T1000 (cell line): Measurements from ENCODE around the gene MAPKAP1.

ENCODE experiments used
- DNase-seq: peaks from one replicate; lab custom pipeline; 2025; ENCODE audit warnings: mixed read lengths; lab: John Stamatoyannopoulos, UW

The MAPKAP1 gene

DNA sequence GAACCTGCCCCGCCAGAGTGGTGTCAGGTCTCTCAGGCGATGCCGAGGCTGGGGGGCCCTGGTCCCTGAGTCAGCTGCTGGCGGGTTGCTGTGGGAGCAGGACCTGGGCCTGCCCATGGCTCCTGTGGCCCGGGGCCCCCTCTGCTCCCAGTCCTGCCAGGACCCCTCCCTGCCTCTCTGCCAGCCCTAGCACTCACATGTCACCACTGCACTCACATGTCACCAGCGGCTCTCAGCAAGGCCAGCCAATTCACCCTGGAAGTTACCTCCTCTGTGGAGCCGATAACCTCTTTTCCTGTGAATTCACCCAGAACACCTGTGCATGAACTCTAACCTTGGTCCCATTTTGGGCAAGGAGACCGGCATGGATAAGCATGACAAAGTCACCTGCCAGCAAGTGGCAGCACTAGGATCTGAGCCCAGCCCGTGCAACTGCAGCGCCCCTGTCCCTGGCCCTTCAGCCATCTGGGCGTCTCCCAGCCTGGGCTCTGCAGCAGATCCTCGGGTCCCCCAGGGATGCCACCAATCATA is 275.2 kb downstream of the MAPKAP1 start:
- DNase-seq = no peak

DNA sequence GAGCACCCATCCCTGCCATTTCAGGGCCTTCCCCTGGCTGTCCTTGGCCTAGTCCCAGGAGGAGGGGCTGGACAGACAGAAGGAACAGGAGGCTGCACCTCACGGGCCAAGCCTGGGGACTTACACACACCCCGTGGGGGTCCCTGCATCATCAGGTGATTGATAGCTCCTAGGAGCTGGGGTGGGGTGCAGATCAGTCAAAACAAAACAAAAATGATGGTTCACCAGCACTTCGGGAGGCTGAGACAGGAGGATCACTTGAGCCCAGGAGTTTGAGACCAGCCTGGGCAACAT is 276.0 kb downstream of the MAPKAP1 start:
- no peak for DNase-seq

DNA sequence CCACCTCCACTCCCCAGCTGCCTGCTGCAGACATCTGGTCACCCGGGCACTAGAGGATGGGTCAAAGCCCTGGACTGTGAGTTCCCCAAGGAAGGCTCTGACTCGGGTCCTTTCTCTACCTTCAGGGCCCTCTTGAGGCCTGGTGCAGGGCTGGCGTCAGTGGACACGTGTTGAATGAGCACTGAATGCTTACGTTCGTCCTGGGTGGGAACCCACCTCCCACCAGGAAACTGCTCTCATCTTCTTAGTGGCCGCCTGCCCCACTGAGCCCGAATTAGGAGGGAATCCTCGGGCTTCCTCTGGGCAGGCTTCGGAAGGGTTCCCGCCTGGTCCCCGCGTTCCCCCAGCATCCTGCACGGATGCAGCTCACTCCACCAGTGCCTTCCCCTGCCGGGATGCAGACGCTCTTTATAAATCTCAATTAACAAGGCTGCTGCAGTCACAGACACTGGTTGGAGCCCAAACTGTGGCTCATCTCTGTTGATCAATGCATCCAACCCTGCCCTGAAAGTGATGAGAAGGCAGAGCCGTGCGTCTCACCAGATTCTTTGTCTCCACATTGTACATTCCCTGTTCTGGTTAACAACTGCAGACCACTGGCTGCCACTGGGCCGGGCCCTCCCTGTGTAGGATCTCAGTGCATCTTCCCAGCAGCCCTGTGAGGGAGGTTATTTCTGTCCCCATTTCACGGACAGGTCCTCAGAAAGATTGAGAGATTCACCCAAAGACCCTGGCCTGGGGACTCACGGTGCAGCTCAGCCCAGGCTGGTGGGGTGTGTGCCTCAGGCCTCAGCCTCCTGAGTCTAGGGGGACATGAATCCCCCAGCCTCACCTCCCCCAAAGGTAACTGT is 276.6 kb downstream of the MAPKAP1 start:
- DNase-seq = no peak

DNA sequence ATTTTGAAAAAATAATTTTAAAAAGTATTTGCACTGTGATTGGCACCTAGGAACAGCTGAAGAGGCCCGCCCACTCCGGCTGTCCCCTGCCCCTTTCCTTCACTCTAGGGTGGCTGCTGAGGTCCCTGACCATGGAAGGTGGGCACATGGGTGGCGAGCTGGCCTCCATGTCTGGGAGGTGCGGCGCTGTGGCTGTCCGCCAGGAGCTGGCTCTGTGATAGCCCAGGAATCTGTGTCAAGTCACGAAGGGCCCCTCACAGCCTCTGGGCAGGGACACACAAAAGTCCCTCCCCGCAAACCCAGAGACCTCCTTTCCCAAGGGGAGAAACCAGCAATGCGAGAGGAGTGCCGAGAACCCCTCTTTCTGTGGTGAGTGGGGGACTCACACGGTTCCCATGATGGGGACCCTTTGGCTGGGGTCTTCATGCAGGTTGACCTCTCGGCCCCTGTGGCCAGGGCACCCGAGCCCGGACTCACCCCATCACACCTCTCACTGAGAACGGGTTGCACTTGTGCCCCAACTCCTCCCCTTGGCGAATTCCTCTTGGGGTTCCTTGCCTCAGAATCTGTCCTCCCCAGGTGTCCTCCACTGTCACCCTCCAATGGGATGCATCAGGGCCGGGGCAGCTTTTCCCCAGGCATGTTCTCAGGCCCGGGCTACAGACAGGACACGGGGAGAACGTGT is 277.4 kb downstream of the MAPKAP1 start:
- DNase-seq = no peak

DNA sequence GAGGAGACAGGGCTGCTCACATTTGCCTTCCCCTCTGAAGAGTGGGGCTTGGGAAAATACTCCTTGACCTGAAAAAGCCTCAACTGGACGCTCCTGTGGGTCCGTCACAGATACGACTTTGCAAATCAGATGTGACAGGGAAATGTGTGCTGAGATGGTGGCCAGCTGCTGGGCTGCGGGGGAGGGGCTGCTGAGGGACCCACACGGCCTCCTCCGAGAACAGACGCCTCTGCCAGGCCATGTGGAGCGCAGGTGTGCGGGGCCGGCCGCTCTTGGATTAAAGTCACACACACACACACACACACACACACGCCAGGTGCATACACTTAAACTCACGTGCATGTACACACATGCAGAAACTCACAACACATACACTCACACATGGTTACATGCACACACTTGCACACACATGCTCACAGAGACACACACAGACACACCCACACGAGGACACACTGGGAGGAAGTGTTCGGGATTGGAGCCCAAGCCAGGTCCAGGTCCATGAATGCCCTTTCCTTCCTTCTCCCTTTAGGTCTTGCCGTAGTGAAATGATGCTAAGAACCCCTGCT is 278.0 kb downstream of the MAPKAP1 start:
- DNase-seq = no peak

DNA sequence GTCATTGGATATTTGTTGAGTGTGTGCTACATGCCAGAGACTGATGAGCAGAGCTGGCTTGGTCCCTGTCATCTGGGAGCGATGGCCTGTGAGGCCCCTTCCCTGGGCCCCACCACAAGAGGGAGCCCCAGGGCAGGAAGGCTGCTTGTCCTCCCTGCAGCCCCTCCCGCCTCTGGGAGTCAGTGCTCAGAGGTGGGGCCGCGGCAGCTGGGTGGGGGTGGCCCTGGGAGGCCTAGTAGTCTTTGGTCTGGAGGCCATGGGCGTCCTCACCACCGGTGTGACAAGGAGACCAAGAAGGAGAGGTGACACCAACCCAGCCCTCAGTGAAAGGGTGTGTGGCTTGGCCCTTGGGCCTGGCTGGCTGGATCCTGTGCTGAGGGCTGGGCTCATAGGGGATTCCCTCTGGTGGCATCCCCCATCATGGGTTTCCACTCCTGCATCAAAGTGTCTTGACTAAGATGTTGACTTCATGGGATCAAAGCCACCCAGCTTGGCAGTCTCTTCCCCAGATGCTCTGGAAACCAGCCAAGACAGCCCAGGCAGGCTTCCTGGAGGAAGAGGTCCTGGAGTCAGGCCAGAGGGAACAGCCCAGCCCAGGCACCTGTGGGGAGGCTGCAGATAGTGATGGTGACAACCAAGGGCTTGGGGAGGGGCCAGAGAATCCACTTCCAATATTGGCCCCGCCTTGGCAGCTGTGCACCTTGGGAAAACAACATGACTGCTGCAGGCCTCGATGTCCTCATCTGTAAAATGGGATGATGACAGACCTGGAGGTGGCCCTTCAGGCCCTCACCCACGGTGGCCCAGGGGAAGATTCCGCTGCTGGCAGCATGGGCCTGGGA is 278.7 kb downstream of the MAPKAP1 start:
- peak; percentile 7 for DNase-seq

DNA sequence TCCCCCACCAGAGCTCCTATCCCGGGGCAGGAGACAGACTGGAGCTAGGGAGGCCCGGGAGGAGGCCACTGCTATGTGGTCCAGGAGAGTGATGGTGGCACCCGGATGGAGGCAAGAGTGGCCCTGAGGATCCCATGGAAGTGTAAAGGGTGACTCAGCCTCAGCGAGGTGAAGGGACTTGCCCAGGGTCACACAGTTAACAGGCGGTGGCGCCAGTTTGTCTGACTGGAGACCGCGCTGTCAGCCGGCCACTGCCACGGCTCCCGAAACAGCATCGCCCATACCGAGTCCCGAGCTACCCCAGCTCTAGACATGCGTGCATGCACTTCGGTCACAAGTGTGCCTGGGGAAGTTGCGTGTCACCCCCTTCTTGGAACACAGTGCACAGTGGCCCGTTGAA is 279.5 kb downstream of the MAPKAP1 start:
- no peak for DNase-seq

DNA sequence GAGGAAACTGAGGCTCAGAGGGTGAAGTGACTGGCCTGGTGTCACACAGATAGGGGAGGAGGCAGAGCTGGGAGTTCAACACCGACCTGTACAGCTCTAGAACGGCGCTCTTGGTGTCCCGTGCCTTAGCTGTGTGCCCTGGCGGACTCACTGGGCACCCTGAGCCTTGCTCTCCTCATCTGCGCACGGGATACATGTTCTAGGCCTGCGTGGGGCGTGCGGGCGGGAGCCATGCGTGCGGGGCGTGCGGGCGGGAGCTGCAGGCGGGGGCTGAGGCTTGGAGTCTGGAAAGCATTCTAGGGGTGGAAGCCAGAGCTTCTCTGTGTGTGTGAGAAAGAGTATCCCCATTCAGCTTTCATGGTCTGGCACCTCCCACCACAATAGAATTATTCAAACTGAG is 280.1 kb downstream of the MAPKAP1 start:
- no peak for DNase-seq

DNA sequence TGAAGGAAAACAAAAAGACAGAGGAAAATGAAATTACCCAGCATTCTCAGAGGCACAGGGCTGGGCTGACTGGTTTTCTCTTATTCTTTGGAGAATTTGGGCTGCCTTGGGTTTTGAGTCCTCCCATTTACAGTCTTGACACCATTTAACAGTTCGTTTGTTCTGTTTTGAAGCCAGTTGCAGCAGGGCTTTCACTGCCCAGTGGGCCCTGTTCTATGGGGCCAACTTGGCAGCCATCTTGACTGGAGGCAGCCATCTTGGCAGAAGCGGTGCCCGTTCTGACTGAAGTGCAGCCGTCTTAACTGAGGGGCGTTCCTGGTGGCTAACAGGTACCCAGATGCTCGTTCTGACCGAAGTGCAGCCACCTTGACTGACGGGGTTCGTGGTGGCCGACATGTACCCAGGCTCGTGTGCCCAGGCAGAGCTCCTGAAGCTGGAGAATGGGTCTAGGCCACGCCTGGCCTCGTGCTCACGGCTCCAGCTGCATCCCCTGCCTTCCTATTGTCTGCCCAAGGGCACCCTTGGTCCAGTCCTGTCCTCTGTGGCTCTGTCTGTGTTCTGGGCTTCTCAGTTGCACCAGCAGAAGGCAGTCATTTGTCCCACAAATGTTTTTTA is 281.0 kb downstream of the MAPKAP1 start:
- no peak for DNase-seq

DNA sequence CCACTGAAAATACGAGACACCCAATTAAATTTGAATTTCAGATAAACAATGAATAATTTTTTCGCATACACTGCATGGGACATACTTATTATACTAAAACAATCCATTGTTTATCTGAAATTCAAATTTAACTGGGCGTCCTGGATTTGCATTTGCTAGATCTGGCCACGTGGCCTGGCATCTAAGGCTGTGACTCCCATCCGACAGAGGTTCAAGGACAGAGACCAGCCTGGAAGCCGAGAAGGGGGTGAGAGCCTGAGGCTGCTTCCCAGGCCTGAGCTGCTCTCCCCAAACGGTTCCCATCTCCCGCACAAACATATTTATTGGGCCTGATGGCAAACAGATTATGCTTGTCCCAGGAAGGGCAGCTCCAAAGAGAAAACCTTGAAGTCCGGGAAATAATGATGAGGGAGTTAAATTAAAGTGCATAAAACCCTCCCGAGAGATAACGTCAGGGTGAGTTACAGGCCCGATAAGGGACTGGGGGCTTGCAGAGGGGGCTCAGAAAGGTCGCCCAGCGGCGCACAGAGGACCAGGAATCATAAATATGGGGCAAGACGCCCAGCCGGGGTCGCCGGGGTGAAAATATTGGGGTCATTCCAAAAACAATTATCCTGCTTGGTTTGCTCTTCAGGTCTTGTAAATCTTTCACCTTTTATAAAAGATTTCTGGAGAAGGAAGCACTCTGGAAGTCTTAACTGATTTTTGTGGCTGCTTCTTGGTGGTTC is 281.7 kb downstream of the MAPKAP1 start:
- DNase-seq = no peak

DNA sequence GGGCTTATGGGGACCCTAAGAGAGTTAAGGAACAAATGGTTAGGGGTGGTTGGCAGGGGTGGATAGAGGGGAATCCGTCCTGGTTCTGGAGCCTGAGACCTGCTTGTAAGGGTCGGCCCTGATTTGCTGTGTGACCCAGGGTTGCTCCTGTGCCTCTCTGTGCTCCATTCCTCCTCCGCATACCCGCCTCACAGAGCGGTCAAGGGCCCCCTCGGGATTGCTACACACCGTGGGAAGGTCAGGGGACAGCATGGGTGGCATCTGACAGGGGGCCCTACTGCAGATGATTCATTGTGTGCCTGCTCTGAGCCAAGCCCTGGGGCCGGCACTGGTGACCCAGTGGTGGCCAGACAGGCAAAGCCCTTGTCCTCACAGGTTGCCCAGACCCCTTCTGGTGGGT is 283.0 kb downstream of the MAPKAP1 start:
- DNase-seq = no peak

DNA sequence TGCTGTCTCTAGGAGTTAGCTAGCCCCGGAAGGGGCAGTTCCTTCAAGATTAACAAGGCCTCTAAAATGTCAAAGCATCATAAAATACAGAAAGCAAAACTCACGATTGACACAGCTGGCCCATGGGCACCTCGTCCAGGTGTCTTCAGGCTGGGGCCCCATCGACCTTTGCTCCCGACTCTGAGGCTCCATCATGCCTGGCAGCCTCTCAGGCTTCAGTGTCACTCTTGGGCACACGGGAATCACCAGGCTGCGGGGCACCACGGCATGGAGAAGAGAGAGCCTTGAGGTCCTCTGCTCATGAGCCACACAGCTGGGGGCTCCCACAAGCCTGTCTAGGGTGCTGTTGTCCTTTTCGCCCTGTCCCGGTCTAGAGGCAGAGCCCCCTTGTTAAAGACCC is 284.2 kb downstream of the MAPKAP1 start:
- DNase-seq = no peak

DNA sequence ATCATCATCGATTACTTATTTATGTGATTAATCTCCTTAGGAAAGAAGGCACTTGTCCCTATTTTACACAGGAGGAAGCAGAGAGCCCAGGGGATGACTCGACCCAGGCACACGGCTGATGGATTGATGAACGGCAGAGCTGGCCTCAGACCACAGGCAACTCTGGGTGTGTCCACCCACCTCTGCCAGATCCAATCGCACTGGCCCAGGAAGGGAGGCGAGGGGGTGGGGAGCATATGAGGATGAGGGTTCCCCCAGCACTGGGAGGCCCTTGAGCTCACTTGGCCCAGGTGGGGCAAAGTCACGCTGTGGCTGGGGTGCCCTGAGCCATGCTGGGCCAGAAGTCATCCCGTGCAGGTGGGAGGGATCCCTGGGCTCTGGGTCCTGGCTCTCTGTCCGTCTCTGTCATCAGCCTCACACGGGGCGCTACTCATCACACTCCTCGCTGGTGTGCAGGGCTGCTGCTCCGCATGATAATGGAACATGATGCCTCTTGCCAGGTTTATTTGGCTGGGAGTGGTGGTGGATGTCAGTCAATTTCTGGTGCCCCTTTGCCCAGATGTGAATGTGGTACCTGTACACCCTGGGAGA is 285.3 kb downstream of the MAPKAP1 start:
- DNase-seq = no peak

DNA sequence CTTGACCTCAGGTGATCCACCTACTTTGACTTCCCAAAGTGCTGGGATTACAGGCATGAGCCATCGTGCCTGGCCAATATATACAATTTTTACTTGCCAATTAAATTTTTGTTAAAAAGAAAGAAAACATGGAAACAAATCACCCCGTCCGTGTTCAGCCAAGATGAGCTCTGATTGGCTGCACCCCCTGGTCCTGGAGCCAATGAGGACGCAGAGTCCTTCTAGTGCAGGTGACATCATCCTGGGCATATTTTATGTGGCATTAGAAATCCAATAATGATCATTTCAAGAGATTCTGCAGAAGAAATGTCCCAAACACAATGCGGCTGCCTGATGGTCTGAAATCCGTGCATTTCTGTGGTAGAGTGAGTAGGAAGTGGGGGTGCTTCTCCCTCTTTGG is 285.8 kb downstream of the MAPKAP1 start:
- DNase-seq = no peak

DNA sequence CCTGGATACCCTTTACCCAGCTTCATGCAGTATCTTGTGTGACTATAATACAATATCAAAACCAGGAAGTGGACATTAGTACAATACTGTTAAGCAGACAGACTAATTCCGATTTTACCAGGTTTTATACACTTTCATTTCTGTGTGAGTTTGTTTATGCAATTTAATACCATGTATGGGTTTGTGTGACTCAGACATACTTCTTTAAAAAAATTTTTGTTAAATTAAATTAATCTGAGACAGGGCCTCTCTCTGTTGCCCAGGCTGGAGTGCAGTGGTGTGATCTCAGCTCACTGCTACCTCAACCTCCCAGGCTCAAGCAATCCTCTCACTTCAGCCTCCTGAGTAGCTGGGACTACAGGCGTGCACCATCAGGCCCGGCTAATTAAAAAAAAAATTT is 288.6 kb downstream of the MAPKAP1 start:
- DNase-seq = no peak

DNA sequence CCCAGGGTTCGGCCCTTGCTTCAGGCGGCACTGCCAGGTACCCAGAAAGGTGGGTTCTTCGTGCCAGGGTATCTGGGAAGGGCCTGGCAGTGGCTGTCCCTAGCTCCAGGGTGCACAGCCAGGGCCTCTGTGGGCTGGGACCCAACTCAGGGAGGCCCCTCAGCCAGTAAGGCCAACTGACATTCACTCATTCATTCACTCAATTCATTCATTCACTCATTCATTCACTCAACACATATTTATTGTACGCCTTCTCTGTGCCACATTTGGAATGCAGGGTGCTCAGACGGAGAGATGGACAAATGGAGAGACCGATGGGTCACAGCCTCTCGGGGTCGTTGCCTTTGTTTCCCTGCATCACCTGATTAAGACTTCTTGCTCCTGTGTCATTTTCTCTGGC is 290.5 kb downstream of the MAPKAP1 start:
- no peak for DNase-seq

DNA sequence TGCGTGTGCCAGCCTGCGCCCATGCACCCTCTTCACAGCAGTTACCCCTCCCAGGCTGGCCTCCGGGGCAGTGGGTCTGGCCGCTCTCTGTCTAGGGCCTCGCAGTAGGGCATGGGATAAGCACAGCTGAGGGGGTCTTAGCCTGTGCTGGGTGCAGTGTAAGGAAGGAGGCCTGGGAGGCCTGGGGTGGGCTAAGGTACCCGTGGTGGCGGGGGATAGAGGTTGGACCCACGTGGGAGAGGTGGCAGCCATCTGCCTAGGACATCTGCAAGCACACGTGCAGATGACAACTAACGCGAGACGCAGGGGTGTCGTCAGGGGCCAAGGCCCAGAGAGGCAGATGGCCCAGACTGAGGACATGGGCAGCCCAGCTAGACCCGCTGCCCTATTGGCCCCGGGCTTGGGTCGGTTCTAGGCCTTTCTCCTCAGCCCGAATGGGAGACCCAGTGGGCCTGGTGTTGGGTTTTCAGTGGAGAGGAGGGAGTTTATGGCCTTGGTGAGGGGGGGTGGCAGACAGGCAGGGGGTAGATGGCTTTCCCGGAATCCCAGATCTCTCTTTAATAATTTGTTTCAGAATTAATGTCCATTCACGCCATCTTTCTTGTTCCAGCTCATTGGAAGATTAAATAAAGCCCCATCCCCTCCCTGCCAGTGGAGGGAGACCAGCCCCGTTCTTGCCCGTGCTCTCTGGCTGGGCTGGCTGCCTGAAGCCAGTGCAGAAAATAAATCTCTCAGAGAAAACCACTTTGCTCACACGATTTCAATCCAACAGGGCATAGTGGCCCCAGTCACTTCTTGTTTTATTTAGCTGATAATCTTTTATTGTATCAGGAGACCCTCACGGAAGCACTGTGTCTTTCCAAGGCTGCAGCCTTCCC is 291.2 kb downstream of the MAPKAP1 start:
- DNase-seq = no peak

DNA sequence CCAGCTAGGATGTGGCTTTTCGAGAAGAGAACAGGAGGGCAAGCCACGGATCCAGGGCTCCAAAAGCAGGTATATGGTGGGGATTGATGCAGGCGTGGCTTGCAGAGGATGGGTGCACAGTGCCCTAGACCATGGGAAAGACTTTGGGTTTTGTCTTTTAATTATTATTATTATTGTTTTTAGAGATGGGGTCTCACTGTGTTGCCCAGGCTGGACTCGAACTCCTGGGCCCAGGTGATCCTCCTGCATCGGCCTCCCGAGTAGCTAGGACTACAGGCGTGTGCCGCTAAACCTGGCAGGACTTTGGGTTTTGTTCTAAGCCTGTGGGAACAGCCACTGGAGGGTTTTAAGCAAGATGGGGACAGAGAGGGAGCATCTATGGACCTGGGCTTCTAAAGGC is 293.4 kb downstream of the MAPKAP1 start:
- no peak for DNase-seq

DNA sequence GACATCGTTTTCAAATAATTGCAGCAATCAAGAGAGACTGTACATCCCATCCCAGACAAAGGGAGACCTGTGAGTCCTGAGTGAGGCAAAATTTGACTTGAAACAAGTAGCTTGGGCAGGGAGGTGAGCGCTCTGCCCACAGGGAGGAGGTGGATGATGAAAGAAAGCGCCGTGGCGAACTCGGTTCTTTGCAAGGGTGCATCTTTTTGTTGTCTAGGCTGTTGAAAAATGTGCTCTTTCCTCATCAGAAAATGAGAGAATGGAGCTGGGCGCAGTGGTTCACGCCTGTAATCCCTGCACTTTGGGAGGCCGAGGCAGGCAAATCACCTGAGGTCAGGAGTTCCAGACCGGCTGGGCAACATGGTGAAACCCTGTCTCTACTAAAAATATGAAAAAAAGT is 294.8 kb downstream of the MAPKAP1 start:
- DNase-seq = no peak
